ENCODE measurements around the gene LDLRAD4.
"Not testable (repeated sequence)": the region's sequence is repeated elsewhere in the genome, so short reads cannot be mapped to it uniquely, and the experiment has no call there.

The LDLRAD4 gene

DNA sequence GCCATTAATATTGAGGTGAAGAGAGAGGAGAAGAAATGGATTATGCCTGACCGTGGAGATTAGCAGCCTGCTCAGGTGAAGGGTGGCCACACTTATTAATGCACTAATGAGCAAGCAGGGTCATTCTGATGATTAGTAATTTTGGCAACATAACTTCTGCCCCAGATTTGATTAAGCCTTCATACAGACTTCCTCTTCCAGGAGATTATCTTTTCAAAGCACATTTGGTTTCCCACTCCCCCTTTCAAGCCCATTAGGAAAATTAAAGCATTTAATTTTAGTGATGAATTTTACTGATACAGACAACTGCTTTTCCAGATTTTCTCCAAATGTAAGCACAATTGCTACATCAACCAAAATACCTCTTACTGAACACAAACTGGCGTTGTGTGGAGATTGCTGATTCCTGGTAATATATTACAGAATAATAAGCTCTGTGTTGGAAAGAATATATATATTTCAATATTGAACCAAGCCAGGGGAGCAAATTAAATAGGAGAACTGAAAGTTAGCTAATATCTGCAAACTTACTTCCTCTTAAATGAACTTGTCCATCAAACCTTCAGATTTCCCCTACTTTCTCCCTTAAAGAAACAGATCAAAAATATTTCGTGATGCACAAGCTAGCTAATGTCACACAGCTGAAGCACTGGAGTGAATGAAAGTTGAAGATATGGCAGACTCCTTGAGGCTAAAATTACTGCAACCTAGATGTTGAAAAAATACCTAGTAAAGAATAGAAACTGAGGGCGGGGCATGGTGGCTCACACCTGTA lies 367.0 kb downstream of the LDLRAD4 start:
- DNase-seq (ENCODE audit: low read depth, low spot score) = no peak

- no peak for DNase-seq (ENCODE audit: low read depth, low spot score)
These were observed 368.4 kb downstream of the LDLRAD4 start for GRCh38 chr18:13587001-13587400.

DNA sequence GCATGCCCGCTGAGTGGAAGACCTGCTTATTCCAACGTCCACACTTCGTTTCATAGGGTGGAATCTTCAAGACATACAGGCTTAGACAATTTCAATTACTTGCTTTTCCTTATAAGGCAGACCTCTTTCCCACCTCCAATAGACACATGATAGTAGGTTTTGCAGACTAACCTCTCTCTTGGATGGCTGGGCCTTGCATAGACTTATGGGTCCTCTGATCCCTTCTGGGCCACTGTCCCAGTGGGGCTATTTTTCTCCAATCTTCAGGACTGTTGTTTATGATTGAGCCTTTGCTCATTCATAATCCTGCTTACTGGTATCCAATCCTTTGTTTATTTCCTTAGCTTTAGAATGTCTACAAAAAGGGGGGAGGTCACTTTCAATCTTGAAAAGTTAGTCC lies 368.9 kb downstream of the LDLRAD4 start:
- DNase-seq (ENCODE audit: low read depth, low spot score) = no peak

GRCh38 chr18:13587937-13588336 lies 369.4 kb downstream of the LDLRAD4 start:
- no peak for DNase-seq (ENCODE audit: low read depth, low spot score)

GRCh38 chr18:13589316-13589715 lies 370.8 kb downstream of the LDLRAD4 start:
- no peak for DNase-seq (ENCODE audit: low read depth, low spot score)

- DNase-seq (ENCODE audit: low read depth, low spot score) = no peak
These were observed 371.4 kb downstream of the LDLRAD4 start for GRCh38 chr18:13589943-13590342.

GRCh38 chr18:13592246-13592645 lies 373.7 kb downstream of the LDLRAD4 start:
- DNase-seq (ENCODE audit: low read depth, low spot score) = no peak

DNA sequence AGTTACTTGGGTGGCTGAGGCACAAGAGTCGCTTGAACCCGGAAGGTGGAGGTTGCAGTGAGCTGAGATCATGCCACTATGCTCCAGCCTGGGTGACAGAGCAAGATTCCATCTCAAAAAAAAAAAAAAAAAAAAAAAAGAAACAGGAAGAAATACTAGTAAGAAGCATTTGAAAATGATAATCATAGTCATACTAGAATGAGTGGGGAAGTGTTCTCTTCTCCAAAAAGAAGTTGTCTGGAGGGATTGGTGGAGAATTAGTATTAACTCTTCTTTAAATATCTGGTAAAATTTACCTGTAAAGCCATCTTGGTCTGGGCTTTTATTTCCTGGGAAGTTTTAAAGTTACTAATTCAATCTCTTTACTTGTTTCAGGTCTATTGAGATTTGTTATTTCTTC lies 376.0 kb downstream of the LDLRAD4 start:
- DNase-seq (ENCODE audit: low read depth, low spot score) = no peak

DNA sequence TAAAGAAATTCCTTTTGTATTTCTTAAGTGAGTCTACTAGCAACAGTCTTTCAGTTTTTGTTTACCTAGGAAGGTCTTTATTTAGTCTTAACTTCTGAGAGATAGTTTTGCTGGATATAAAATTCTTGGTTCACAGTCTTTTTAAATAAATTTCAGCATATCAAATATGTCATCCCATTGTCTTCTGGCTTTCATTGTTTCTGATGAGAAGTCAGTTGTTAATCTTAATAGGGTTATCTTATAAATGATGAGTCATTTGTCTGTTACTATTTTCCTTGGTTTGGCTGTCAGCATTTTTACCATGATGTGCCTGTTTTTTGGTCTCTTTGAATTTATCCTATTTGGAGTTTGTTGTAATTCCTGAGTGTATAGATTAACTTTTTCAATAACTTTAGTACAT lies 378.5 kb downstream of the LDLRAD4 start:
- DNase-seq (ENCODE audit: low read depth, low spot score) = no peak

GRCh38 chr18:13598591-13598990 lies 380.0 kb downstream of the LDLRAD4 start:
- no peak for DNase-seq (ENCODE audit: low read depth, low spot score)

- no peak for DNase-seq (ENCODE audit: low read depth, low spot score)
These were observed 380.5 kb downstream of the LDLRAD4 start for GRCh38 chr18:13599031-13599430.

- DNase-seq (ENCODE audit: low read depth, low spot score) = no peak
These were observed 384.9 kb downstream of the LDLRAD4 start for GRCh38 chr18:13603304-13604019.

- DNase-seq (ENCODE audit: low read depth, low spot score) = no peak
These were observed 386.2 kb downstream of the LDLRAD4 start for GRCh38 chr18:13604786-13605185.

GRCh38 chr18:13605477-13605876 lies 386.9 kb downstream of the LDLRAD4 start:
- DNase-seq (ENCODE audit: low read depth, low spot score) = no peak

DNA sequence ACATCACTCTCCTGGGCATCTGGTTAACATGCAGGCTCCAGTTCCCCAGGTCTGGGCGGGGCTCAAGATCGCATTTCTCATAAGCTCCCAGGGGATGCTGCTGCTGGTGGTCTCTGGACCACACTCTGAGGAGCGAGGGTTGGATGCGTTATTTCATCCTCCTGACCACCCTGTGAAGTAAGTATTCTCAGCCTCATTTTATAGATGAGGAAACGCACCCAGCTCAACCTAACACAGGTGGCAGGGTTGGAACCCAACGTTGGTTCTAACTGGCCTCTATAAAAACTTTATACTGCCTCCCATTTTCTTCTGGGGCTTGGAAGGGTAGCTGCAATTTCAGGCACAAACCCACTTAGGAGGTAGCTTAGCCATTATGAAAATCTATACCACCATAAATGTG lies 387.3 kb downstream of the LDLRAD4 start:
- no peak for DNase-seq (ENCODE audit: low read depth, low spot score)

DNA sequence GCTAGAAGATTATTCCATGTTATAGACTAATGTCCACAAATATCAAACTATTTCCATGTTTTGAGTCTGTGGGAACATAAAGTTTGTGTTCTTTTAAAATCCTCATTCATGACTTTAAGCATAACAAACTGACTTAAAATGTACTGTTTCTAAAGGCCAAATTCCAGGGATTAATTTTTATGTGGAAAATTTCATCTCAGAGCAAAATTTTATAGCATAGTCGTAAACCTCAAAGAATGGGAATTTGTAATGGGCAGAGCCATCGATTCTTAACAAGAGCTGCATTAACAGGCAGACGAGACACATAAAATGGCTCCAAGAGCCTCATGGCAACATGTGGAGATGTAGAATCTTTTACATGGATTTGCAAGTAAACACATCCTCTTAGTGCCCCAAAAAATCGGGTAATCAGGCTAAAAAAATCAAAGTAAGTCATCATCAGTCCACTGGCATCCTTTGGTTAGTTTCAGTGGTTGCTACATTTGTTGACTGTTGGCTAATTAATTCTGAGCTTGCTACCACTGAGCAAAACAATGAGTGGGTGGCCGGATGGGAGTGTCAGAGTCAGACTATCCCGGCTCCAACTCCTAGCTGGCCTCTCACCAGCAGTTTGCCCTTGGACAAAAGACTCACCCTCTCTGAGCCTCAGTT lies 388.2 kb downstream of the LDLRAD4 start:
- no peak for DNase-seq (ENCODE audit: low read depth, low spot score)

- DNase-seq (ENCODE audit: low read depth, low spot score) = not testable (repeated sequence)
These were observed 389.5 kb downstream of the LDLRAD4 start for GRCh38 chr18:13608024-13608562.

DNA sequence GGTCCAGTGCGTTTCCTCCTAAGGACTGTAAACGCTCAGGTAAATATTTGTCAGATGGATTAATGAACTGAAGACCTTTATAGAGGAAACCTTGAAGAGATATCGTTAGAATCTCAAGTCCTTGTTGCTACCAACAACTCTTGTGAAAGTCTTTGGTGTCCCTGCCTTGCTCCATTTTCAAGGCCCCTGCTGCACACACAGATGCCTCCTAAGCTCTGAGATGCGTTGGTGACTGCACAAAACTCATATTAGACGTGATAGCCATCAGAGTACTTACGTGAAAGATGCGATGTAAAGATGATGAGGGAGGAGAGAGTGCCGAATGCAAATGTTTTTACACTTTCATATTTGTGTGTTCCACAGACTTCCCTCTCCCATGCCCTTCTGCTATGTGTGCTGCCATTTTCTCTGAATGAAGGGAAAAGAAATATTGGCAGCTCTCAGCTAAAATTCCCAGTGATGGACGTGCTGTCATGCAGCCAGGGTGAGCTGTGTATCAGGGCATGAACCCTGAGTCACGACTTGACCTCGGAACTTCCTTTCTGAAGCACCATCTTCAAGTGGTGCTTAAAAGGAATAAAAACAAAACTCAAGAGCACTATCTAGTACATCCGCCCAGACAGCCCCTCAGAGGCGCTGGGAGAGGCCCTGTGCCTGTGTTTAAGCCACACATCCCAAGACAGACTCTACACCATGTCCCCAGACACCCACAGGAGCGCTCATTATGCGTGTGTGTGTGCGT lies 390.4 kb downstream of the LDLRAD4 start:
- no peak for DNase-seq (ENCODE audit: low read depth, low spot score)

DNA sequence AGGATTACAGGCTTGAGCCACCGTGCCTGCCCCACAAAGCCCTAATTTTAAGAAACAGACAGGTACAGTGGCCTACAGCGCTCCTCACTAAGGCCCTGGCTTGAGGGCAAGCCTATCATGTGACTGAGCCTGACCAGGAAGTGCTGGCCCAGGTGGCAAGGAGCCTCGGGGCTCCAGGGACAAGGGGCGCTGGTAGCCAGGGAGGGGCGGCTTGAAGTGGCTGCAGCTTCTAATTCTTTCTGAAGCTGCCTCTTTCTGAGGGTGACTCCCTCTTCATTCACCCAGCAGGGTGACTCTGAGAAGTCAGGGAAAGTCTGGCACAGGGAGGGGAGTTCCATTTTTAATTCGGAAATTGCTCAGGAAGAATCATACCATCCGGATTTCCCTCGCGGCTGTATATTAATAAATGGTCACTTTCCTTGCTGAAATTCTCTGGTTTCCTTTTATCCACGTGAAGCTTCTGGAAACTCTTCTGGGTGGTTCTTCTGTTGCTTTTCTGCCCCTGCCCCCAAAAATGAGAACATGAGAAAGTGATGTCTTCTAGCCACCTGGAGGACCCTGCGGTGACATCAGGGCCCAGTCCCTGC lies 392.1 kb downstream of the LDLRAD4 start:
- no peak for DNase-seq (ENCODE audit: low read depth, low spot score)

GRCh38 chr18:13611142-13611600 lies 392.6 kb downstream of the LDLRAD4 start:
- no peak for DNase-seq (ENCODE audit: low read depth, low spot score)

DNA sequence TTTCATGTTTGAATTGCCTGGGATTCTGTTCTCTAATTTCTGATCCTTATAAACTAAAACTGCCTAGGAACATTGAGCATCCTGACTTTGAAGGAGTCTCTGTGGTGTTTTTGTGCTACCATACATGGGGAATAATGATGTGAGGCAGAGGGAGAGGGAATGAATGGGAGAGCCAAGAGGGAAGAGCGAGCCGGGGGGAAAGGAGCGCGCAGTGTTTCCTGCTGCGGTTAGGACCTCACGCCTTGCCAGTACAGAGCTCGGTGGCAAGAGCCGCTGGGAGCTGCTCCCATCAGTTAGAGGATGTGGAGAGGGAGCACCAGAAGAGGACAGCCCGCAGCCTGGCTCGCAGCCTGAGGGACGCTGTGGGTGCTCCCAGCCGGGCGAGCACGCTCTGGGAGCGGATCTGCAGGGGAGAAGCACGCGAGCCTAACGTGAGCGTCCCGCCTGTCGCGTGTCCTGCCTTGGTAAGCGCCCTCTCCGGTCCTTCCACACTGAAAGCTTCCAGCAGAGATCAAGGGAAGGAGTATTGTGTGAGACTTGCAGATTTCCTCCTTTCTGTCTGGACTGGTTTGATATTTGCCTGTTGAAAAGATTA lies 393.1 kb downstream of the LDLRAD4 start:
- DNase-seq (ENCODE audit: low read depth, low spot score) = no peak

Data from smooth muscle cell of the brain vasculature (primary cell).